NCI-H1694 (cell line): Measurements from ENCODE around the gene LHPP.

ENCODE experiments used
- DNase-seq: peaks from one replicate; lab custom pipeline; 2025; lab: John Stamatoyannopoulos, UW

LHPP gene

DNA sequence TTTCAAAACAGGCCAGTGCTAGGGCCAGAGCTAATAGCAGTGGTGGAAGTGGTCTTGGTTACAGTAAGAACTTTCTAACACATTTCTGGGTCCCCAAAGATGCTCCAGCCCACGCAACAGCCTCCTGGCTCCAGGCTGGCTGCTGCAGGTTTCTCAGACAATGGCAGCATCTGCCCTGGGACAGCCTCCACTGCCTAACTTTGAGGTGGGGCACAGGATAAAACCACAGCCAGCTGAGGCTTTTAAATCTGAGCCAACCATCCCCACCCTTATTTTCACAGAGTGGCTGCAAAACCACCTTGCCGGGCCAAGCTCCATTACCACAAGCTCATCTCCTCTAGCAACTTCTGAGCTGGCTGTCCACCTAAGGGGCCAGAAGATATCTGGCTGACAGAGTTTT is 197.8 kb downstream of the LHPP start:
- no peak for DNase-seq

DNA sequence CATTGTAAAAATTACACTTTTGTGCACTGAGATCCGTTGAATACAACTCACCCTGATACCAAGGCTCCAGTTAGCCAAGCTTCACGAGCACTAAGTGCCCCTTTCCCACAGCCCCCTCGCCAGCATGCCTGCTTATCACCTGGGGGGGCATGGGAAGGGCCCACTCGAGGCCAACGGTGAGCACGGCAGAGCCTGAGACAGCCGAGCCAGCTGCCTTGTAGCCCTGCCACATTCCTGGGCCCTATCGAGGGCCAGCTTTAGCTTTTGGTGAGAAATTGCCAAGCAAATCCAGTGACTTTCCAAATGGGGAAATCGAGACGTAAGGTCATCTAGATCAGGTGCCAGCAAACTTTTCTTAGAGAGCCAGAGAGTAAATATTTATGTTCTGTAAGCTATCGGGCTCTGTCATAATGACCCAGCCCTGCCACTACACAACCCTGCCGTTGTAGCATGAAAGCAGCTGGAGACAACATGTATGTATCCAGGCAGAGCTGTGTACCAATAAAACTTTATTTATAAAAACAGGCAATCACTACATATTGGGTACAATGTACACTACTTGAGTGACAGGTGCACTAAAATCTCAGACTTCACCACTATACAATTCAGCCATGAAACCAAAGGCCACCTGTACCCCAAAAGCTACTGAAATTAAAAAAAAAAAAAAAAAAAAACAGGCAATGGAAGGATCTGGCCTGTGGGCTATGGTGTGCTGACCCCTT is 198.9 kb downstream of the LHPP start:
- no peak for DNase-seq

GRCh38 chr10:124661660-124662180 is 200.1 kb downstream of the LHPP start:
- DNase-seq: no peak

- no peak for DNase-seq
These were observed 201.6 kb downstream of the LHPP start for GRCh38 chr10:124663228-124663627.
